ENCODE data around the gene CLIC3.
A peak's percentile ranks its signal among the peaks of the same experiment; 100 is the strongest.

CLIC3 gene

GRCh38 chr9:137030538-137031527, 34.5 kb upstream of the CLIC3 start:
- no peak for DNase-seq

GRCh38 chr9:137030006-137030405, 33.6 kb upstream of the CLIC3 start:
- DNase-seq, result no peak

DNA sequence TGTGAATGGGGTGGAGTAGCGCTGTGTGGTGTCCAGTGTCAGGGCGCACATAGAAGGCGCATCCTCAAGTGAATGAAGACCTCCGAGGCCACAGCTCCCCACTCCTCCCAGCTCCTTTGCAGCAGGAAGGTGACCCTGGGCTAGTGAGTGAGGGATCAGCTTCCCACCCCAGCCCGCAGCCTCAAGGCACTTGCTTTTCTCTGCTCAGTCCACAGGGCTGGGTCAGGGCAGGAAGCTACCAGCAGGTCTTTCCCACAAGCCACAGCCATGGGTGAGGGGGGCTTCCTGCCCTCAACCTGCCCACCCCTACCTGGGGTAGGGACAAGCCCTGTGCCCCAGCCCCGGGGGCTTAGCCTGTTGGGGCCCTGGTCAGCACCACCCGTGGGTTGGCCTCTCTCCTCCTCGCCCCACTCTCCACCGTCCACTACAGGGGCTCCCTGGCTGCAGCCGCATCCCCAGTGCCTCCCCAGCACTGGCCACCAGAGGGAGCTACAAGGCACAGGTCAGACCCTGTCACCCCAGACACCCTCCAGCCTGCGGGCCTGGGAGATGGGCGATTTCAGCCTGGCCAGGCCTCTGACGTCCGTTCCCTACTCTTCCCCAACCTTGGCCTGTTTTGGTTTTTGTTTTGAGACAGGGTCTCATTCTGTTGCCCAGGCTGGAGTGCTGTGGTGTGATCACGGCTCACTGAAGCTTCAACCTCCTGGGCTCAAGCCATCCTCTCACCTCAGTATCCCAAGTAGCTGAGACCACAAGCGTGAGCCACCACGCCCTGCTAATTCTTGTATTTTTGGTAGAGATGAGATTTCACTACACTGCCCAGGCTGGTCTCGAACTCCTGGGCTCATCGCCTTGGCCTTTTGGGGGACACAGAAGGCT, 32.9 kb upstream of the CLIC3 start:
- no peak for DNase-seq

DNA sequence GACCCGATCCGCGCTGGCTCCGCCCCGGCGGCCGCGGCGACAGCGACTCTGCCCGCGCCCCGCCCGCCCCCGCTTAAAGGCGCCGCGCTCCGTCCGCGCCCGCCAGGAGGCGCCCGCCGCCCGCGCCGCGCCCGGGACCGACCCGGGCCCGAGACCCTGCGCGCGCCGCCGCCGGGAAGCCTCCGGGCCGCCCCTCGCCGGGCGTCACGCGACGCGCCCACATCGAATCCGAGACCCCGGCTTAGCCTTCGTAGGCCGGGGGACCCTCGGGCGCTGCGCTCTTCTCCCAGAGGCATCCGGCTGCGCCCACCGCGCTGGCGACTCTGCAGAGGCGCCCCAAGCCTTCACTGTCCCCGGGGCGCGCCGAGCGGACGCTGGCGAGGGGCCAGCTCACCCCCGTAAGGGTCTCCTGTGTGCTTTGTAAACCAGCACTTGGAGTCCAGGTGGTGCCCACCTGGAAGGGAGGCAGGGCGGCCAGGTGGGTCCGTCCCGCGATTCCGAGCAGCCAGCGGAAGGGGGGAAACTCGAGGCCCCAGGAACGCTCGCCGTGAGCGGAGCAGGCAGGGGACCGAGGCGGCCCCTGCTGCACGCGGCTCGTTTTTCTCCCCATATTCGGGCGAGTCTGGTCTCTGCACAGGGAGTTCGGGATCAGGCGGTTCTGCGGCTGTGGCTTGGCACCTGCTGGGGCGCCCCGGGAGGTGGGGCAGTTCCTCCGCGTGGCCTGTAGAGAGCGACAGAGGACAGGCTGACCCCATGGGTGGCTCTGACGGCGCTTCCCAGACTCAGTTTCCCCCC, 32.1 kb upstream of the CLIC3 start:
- peak; percentile 22 for DNase-seq

DNA sequence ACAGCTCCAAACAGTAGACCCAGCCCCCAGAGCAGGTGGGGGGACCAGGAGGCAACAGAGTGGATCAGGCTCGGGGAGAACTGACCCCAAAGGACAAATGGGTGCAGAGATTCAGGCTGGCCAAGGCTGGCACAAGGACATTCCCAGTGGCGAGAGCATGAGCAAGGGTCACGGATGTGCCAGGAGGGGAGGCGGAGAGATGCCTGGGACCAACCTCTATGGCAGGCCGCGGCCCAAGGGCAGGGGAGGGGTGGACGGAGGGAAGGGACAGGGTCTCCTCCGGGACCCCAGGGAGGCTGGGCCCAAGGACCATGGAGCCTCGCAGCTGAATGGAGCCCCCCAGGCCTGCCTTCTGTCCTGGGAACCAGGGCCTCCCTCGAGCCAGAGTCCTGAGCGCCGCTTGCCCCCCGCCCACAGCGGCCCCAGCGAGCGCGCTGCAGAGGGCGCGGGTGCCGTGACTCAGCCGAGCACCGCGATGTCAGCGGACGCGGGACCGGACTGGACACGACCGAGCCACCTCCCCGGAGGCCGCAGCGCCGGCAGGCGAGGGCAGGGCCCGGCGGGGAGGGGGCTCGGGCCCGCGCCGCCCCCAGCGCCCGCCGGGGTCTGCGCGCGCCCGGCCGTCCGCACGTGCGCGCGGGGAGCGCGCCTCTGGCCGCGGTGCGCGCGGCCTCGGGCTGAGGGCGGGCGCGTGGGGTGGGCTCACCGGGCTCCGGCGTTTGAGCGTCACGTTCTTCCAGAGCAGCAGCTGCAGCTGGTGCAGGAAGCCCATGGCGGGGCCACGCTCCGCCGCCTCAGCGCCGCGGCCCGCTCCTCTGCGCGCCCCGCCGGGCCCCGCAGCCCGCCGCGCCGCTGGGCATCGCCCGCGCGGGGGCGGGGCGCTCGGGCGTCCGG, 31.2 kb upstream of the CLIC3 start, which contains the start of gene ABCA2:
ABCA2 (minus strand) TSS at position 869 of the 894 bp plus-strand sequence; CDS start at position 772, 97 bp downstream.
- no peak for DNase-seq

DNA sequence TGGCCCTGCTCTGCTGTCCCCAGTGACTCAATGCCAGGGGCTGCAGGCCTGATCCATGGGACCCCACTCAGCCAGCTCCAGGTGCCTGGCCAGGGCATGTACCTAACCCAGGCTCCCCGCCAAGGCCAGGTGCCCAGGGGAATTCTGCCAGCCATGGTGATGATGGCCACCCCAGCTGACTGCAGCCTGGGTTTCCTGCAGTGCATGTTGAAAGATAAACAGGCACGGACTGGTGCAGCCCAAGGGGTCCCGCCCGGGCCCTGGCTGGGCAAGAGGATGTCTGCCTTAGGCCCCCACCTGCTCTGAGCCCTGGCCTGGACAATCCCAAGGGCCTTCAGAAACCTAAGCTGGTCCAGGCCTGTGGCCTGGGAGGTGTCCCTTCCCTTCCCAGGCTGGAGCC, 30.5 kb upstream of the CLIC3 start:
- no peak for DNase-seq

- DNase-seq, result no peak
Measured at GRCh38 chr9:137026384-137026783, 30.0 kb upstream of the CLIC3 start.

GRCh38 chr9:137025517-137025966, 29.2 kb upstream of the CLIC3 start:
- DNase-seq, result peak; percentile 85

- DNase-seq, result no peak
Measured at GRCh38 chr9:137023583-137023991, 27.2 kb upstream of the CLIC3 start.

GRCh38 chr9:137023157-137023556, 26.8 kb upstream of the CLIC3 start:
- DNase-seq, result no peak

DNA sequence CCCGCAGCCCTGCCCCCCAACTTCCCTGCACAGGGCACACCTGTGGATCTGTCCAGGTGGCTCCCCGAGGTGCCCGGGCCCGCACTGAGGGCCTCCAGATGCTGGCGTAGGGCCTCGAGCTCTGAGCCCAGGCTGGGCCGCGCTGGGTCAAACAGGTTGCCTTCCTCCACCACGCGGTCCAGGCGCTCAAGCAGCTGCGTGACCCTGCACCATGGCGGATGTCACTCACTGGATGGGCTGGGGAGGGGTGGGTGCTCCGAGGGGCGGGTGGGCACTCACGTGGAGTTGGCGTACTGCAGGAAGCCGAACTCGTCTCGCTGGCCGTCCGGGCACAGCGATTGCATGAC, 26.3 kb upstream of the CLIC3 start:
- no peak for DNase-seq

DNA sequence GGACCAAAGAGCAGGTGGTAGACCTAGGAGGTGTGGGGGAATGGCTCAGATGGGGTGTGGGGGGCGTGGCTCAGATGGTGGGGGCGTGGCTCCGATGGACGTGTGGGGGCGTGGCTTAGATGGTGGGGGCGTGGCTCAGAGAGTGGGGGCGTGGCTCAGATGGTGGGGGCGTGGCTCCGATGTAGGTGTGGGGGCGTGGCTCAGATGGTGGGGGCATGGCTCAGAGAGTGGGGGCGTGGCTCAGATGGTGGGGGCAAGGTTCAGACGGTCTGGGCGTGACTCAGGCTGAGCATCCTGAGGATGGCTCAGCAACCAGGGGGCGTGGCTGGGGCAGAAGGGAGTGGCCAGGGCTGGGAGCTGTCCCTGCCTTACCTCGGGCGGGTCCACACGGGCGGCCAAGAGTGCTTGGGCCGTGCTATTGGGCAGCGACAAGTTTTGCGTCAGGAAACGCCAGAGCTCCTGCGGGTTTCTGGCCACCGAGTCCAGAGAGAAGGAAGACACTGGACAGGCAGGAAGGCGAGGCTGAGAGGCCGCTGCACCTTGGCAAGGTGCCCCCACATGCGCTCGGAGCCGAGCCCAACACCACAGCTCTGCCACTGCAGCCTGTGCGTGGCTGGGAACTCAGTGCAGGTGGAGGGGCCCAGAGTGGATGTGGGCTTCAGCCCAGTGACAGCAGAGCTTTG, 25.8 kb upstream of the CLIC3 start:
- DNase-seq, result peak; percentile 14

DNA sequence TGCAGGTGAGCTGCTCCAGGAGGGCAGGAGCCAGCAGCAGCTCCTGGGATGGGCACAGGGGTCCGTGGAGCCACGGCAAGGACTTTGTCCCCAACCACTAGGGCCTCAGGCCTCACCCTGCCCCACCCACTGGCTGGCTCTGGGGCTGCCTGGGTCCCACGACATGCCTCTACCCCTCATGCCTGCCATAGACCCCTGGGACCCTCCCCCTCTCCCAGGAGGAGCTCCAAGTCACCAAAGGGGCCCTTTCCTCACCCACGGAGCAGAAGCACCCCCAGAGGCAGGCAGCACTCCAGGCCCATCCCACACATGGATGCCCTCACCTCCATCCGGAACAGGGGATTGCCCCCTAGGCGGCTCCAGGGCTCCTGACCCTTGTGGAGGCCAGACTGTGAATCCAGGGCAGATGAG, 25.2 kb upstream of the CLIC3 start:
- DNase-seq, result no peak

GRCh38 chr9:137020771-137021567, 24.6 kb upstream of the CLIC3 start:
- no peak for DNase-seq

- DNase-seq, result no peak
Measured at GRCh38 chr9:137019891-137020683, 23.7 kb upstream of the CLIC3 start.

DNA sequence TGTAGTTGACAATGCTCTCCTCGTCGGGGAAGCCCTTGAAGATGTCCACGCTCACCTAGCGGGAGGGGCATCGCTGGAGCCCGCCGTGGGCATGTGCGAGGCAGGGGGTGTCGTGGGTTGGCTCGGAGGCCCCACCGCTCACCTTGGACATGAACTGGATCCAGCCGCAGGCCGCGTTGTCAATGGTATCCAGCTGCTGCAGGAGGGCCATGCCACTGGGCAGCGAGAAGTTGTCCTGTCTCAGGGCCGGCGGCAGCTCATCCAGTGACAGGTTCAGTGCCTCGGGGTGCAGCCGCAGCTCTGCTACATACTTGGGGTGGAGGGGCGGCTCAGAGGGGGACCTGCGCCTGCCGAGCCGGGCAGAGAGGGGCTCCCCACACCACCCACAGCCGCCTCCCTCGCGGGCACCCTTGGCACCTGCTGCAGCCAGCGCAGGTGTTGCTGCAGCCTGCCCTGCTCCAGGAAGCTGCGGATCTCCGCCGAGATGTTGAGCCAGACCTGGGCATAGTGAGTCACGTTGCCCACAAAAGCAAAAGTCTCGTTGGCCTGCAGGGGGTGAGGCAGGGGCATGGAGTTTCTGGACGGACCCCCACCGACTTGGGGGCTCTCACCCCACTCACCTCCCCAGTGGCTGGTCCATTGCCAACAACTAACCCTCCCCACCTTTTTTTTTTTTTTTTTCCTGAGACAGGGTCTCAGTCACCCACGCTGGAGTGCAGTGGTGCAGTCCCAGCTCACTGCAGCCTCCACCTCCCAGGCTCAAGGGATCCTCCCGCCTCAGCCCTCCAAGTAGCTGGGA, 22.6 kb upstream of the CLIC3 start:
- DNase-seq, result no peak

- DNase-seq, result no peak
Measured at GRCh38 chr9:137017791-137018497, 21.6 kb upstream of the CLIC3 start.

DNA sequence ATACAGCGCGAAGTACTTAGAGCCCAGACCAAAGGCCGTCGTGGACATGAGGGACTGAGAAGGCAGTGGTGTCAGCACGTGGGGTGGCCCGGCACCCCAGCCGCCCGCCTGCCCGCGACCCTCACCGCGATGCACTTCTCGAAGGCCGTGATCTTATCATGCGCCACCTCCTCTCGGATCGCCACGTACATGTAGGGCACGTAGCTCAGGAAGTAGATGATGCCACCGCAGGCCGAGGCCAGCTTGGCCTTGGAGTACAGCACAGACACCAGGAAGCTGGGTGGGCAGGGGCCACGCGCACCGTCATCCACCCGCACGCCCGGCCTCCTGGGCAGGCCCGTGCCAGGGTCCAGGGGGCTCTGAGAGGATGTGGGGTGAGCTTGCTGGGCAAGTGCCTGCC, 20.7 kb upstream of the CLIC3 start:
- DNase-seq, result no peak
